Heart left ventricle (tissue), 13 donors: ENCODE data around the gene ETV3.

Source experiments
- POLR2A ChIP-seq, 2 donors: fragments of 450-650 bp; IDR thresholded peaks; one replicate each; pipeline ENCODE4 v1.6.1; 2017; ENCODE audit warnings: antibody characterized with exemption in 2 of 2, mild to moderate bottlenecking in 2 of 2, moderate library complexity in 2 of 2
- TF ChIP-seq, protein P1 (sequence below), 12 donors: fragments of 200-600 bp; sonication (generic) in 4 of 12; IDR thresholded peaks; one replicate each; pipeline versions ENCODE4 v1.5.0 to v1.8.0; 2018 to 2022; ENCODE audit warnings: antibody characterized with exemption in 12 of 12, mild to moderate bottlenecking in 5 of 12
- donor health status: ischemic (EF 13 %, LVEDD 7.1; RV severe dilation, severe dysfunction).
- donor health status: DM: no; HTN: yes; CAD: no.
- donor health status: DM: no; HTN: no; CAD: no.
- donor health status: ischemic (EF 25% LVEDD 6.9; RV normal size, moderate dysfunction).
- donor health status: ischemic (EF 25% LVEDD 5.7; RV mildly dilated, moderate dysfunction).
- donor health status: ischemic (EF 35%, LVEDD 5.7; RV mildly dilated, moderate dysfunction).
- donor health status: nonischemic (EF 11% LVEDD 7.7; RV severe dilation, severe dysfunction).
- donor health status: DM: yes; HTN: yes; CAD: no.
- donor health status: PGD.
- donor health status: ischemic (EF 29% LVEDD 5.4; RV normal size, mild dysfunction).
- donor health status: nonischemic (EF 23%, LVEDD 6.1; RV moderate dilation, normal function).

DNA sequence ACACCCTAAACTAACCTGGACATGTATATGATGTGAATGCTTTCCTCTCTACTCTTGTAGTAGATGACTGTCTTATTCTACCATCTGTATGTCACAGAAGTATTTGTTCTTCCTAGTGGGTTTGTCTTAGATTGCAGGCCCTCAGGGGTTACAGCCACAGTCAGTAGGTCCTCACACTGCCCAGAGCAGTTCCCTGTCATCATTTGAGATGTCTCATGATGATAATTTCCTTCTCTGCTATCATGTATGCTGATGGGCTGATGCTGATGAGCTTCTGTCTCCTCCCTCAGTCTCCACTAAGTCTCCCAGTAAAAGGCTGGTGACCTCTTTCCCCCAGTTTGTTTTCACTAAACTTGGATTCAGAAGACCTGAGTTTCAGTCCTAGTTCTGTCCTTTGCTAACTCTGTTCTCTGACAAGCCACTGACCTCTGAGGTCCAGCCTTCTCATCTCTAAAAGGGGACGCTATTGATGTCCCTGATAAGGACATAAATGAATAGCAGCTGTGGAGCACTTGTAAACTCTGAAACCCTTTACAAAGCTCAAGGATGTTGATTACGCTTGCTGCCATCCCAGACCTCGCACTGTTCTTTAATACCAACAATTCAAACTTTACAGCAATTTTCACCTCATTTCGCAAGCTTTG, 3.1 kb upstream of the ETV3 start:
- TF ChIP-seq, protein P1, sequence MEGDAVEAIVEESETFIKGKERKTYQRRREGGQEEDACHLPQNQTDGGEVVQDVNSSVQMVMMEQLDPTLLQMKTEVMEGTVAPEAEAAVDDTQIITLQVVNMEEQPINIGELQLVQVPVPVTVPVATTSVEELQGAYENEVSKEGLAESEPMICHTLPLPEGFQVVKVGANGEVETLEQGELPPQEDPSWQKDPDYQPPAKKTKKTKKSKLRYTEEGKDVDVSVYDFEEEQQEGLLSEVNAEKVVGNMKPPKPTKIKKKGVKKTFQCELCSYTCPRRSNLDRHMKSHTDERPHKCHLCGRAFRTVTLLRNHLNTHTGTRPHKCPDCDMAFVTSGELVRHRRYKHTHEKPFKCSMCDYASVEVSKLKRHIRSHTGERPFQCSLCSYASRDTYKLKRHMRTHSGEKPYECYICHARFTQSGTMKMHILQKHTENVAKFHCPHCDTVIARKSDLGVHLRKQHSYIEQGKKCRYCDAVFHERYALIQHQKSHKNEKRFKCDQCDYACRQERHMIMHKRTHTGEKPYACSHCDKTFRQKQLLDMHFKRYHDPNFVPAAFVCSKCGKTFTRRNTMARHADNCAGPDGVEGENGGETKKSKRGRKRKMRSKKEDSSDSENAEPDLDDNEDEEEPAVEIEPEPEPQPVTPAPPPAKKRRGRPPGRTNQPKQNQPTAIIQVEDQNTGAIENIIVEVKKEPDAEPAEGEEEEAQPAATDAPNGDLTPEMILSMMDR (IDR thresholded peaks at IDR 0.05): no peak
- TF ChIP-seq POLR2A (IDR thresholded peaks at IDR 0.05): no peak
